Measurements from ENCODE around the gene MIF4GD. TPM values are rescaled to one million over a fixed set of nuclear protein-coding genes. Genes with fewer than 3 reads are reported as not detected.
A peak's percentile ranks its signal among the peaks of the same experiment; 100 is the strongest.

MIF4GD gene
- total and polyA plus RNA-seq, 10 donors: 27.1 to 47.3 (median 36.8) TPM

DNA sequence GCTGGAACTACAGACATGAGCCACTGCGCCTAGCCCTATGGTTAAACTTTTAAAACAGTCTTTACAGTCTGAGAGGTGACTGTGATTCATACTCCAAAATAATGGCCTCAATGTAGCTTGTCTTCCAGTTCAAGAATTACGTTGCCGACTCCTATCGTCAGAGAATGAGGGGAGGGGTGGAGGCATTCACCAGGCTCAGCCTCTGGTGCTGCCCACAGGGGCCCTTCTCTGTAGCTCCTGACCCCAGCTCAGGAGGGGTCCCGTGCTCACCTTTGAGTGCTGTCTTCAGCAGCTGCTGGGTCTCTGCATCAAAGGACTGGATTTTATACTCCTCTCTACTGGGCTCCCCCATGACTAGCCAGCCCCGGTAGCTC is 1.2 kb downstream of the MIF4GD start:
- intact Hi-C loops (cut with DNase I; ENCODE audit: low total_unique reads): no loop called here
- Histone ChIP-seq H3K36me3 (peaks cover 0 to 52% (median 29%) of the 10 kb centered on the region in 6 donors), H3K4me3 (peak overlapping the region; percentile 62 to 90 (median 86)), H3K27me3 (replicated peaks in 1 of 7) (no peaks in the 10 kb centered on the region), H3K9me3 (no peaks in the 10 kb centered on the region), H3K27ac (peak overlapping the region; percentile 91 to 99 (median 97)), H3K4me1 (peaks cover 16 to 84% (median 58%) of the 10 kb centered on the region in 6 donors)
- WGBS, 5 donors: 23 to 46% (median 26%) methylated on average over 5 to 6 of the region's 6 CpGs
- DNase-seq: peak; percentile 71
- TF ChIP-seq, protein P1, sequence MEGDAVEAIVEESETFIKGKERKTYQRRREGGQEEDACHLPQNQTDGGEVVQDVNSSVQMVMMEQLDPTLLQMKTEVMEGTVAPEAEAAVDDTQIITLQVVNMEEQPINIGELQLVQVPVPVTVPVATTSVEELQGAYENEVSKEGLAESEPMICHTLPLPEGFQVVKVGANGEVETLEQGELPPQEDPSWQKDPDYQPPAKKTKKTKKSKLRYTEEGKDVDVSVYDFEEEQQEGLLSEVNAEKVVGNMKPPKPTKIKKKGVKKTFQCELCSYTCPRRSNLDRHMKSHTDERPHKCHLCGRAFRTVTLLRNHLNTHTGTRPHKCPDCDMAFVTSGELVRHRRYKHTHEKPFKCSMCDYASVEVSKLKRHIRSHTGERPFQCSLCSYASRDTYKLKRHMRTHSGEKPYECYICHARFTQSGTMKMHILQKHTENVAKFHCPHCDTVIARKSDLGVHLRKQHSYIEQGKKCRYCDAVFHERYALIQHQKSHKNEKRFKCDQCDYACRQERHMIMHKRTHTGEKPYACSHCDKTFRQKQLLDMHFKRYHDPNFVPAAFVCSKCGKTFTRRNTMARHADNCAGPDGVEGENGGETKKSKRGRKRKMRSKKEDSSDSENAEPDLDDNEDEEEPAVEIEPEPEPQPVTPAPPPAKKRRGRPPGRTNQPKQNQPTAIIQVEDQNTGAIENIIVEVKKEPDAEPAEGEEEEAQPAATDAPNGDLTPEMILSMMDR (IDR thresholded peaks at IDR 0.05 in 8 of 11, conservative IDR thresholded peaks at IDR 0.05 in 3 of 11): no peak
- TF ChIP-seq POLR2AphosphoS5 (IDR thresholded peaks at IDR 0.05) (no peak), POLR2A (IDR thresholded peaks at IDR 0.05) (no peak)

DNA sequence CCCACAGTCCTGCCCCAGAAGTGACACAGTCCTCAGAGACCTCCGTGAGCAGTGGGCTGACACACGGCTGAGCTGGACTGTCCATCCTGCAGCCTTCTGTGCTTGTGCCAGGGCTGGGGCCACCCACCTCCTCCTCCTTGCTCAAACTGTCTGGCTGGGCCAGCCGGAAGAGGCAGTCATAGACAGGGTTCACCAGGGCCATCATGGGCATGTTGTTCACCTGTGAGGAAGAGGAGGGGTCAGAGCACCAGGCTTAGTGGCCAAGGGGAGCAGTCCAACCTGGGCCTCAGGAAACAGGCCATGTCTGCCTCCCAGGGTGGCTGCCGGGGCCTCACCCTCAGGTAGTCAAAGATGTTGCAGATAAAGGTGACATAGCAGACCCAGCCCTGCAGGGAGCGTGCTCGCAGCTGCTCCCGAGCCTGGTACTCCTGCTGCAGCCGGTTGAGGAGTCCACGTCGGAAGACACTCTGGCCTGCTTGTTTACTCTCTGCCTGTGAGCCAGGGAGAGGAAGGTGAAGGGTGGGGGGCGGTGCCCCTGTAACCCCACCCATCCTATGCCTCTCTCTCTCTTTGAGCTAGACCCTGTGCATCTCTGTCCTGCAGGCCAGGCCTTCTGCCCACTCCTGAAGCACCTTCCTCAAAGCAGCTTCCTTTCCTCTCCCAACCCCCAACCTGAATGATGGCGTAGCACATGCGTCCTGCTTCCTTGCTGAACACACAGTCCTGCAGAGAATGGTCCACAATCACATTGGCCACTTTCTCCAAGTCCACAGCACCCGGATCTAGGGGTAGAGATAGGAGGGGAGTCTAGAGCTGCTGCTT is 3.4 kb downstream of the MIF4GD start:
- Histone ChIP-seq H3K4me1 (peaks cover 16 to 81% (median 63%) of the 10 kb centered on the region in 6 donors), H3K27me3 (replicated peaks in 1 of 7) (no peaks in the 10 kb centered on the region), H3K9me3 (no peaks in the 10 kb centered on the region), H3K4me3 (no peak overlapping the region), H3K36me3 (peaks cover 0 to 52% (median 37%) of the 10 kb centered on the region in 6 donors), H3K27ac (peak overlapping the region in 3 of 8 donors; percentile 57 to 98 (median 98))
- peak in 2 of 3 donors; percentile 53 to 66 for TF ChIP-seq POLR2AphosphoS5 (IDR thresholded peaks at IDR 0.05)
- TF ChIP-seq, protein P1 (IDR thresholded peaks at IDR 0.05 in 8 of 11, conservative IDR thresholded peaks at IDR 0.05 in 3 of 11): no peak
- 62 to 81% (median 67%) methylated on average over 11 to 14 of the region's 14 CpGs for WGBS, 5 donors
- intact Hi-C loops (cut with DNase I; ENCODE audit: low total_unique reads): no loop called here
- no peak for DNase-seq

DNA sequence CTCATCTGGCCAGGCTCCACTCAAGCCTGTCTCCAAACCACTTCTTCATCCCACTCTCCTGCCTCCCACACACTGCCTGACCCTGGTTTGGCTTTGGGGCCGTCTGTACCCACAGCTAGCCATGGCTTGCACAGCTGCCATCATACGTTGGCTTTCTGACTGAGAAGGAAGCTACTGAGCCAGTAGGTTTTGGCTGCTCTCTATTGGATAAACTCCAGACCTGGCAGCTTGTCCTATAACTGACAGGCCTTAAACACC is 3.9 kb downstream of the MIF4GD start:
- no peak for DNase-seq

More for the DNA sequence above, 3.9 kb downstream of the MIF4GD start:
- H3K4me3 ChIP-seq: no peak overlapping the region
- WGBS, 5 donors: 28 to 69% (median 55%) methylated on average over 2 of the region's 2 CpGs
- H3K27ac ChIP-seq: peak overlapping the region in 3 of 8 donors; percentile 31 to 98 (median 57)
- H3K9me3 ChIP-seq: no peaks in the 10 kb centered on the region
- intact Hi-C loops (cut with DNase I; ENCODE audit: low total_unique reads): no loop called here
- no peaks in the 10 kb centered on the region for H3K27me3 ChIP-seq (replicated peaks in 1 of 7)
- H3K36me3 ChIP-seq: peaks cover 0 to 50% (median 37%) of the 10 kb centered on the region in 6 donors
- peaks cover 16 to 81% (median 63%) of the 10 kb centered on the region in 6 donors for H3K4me1 ChIP-seq
- TF ChIP-seq, protein P1 (IDR thresholded peaks at IDR 0.05 in 8 of 11, conservative IDR thresholded peaks at IDR 0.05 in 3 of 11): no peak
- TF ChIP-seq POLR2A (IDR thresholded peaks at IDR 0.05): no peak
- no peak for TF ChIP-seq POLR2AphosphoS5 (IDR thresholded peaks at IDR 0.05)
